Activated T-helper 17 cell treated with anti-CD3 and anti-CD28 coated beads, Interleukin-2, amount 50 U/mL, for 72 hours (primary cell): ENCODE data around the gene PAK2. TPM values are rescaled to one million over a fixed set of nuclear protein-coding genes. Genes with fewer than 3 reads are reported as not detected.

Experiments used
- ATAC-seq: fragments of 150-1000 bp; cut with Tn5 transposase; replicated peaks from 2 replicates; pipeline ENCODE4 v1.10.0; 2021; ENCODE audit warnings: mild to moderate bottlenecking, moderate library complexity
- H3K27ac Mint-ChIP-seq: one replicate; pipeline ENCODE4 v1.8.0; 2022; ENCODE audit warnings: mixed read lengths
- H3K27me3 Mint-ChIP-seq: one replicate; pipeline ENCODE4 v1.8.0; 2022; ENCODE audit warnings: mixed read lengths
- H3K36me3 Mint-ChIP-seq: one replicate; pipeline ENCODE4 v1.8.0; 2022; ENCODE audit warnings: low read depth, mild to moderate bottlenecking, mixed read lengths
- H3K4me1 Mint-ChIP-seq: one replicate; pipeline ENCODE4 v1.8.0; 2022; ENCODE audit warnings: mixed read lengths
- H3K4me3 Mint-ChIP-seq: one replicate; pipeline ENCODE4 v1.8.0; 2022; ENCODE audit warnings: mild to moderate bottlenecking, mixed read lengths
- H3K9me3 Mint-ChIP-seq: one replicate; pipeline ENCODE4 v1.8.0; 2022; ENCODE audit warnings: mixed read lengths
- total RNA-seq, 2 donors: library from RNA; stranded (reverse); gene quantifications; one replicate each; pipeline ENCODE4 v1.2.3, GENCODE V29; 2022

The PAK2 gene
- 100 to 1,000 TPM in 1 of 2 donors, 10 to 100 TPM in 1; 94.8 to 108 TPM for total RNA-seq

DNA sequence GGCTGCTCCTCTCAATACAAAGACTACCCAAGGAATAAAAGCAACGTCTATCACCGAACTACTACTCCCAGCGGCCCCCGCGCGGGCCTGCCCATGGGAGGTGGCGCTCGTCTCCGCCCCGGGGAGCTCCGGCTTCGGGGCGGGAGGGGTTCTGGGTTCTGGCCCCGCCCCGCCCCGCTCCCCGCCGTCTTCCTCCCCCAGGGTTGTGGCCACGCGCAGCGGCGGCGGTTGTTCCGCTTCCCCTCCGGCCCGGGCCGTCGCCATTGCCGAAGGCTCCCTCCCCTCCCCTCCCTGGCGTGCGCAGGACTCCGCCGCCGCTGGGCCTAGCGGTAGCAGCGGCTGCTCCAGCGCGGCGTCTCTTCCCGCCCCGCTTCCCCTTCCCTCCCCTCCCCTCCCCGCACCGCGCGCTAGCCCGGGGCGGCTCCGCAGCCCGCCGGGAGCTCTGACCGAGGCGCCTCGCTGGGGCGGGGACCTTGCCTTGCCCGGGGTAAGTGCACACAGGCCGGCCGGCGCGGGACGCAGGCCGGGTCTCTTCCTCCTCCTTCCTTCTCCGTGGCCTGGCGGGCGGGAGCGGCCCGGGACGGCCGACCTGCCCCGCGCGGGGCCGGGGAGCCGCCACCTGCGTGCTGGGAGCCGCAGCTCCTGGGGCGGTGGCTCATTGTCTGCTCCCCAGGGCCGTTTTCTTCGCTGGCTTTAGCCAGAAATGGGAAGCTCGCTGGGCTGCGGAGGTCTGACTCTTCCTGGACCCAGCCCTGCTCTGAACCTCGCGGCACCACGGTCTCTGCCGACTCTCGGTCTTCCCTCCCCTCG lies at the start of gene PAK2:
Gene PAK2 (plus strand): TSS at position 187 of the 810 bp plus-strand sequence. CDS start 42,790 bp downstream, outside the sequence.
- H3K4me3 Mint-ChIP-seq, result peak within 1 kb of the TSS; percentile 100
- H3K4me1 Mint-ChIP-seq, result peaks cover 20% of the 10 kb centered on the region
- no peaks in the 10 kb centered on the region for H3K27me3 Mint-ChIP-seq
- ATAC-seq, result peak; percentile 90
- H3K27ac Mint-ChIP-seq, result peak within 1 kb of the TSS; percentile 100
- H3K36me3 Mint-ChIP-seq, result peaks cover 35% of the 10 kb centered on the region
- H3K9me3 Mint-ChIP-seq, result no peaks in the 10 kb centered on the region

DNA sequence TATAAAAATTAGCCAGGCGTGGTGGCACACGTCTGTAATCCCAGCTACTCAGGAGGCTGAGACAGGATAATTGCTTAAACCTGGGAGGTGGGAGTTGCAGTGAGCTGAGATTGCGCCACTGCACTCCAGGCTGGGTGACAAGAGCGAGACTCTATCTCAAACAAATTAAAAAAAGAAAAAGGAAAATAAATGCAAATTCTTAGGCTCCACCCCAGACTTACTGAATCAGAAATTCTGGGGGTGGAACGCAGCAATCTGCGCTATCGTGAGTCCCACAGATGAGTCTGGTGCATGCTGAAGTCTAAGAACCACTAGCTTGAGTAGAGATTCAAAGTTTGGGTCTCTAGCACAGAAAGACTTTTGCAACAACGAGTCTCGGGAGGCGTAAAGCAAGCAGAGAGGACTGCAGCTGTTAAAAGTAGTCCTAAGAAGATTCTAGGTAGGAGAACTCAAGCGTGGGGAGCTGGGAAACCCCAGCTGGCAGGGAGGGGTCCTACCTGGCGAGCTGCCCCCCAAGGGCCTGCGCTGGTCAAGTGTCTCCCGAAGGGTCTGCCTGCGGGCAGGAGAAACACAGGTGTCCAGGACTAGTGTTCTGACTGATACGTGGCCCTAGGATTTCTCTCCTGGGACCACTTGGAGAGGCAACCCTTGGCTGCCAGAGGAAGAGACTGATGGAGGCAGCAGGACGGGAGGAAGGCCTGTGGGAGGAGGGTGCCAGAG lies 49.6 kb upstream of the PAK2 start:
- Mint-ChIP-seq H3K4me3 (no peak overlapping the region), H3K9me3 (no peaks in the 10 kb centered on the region), H3K4me1 (peaks cover 2% of the 10 kb centered on the region), H3K36me3 (peaks cover 3% of the 10 kb centered on the region), H3K27ac (no peak overlapping the region), H3K27me3 (no peaks in the 10 kb centered on the region)
- no peak for ATAC-seq

DNA sequence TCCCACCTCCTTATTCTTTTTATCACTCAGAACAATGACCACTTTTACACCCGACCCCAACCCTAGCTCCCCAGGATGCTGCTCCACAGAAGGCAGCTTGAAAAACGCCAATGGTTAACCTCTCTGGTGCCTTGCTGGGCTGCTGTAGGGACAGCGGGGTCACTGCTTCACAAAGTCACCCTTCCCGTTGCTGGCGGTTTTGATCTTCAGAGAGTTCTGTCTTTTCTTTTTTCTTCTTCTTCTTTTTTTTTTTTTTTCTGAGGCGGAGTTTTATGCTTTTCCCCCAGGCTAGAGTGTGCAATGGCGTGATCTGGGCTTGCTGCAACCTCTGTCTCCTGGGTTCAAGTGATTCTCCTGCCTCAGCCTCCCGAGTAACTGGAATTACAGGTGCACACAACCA lies 48.3 kb upstream of the PAK2 start:
- Mint-ChIP-seq H3K36me3 (peaks cover 12% of the 10 kb centered on the region), H3K4me1 (no peaks in the 10 kb centered on the region), H3K27me3 (no peaks in the 10 kb centered on the region), H3K27ac (no peak overlapping the region), H3K9me3 (no peaks in the 10 kb centered on the region), H3K4me3 (no peak overlapping the region)
- ATAC-seq, result no peak

DNA sequence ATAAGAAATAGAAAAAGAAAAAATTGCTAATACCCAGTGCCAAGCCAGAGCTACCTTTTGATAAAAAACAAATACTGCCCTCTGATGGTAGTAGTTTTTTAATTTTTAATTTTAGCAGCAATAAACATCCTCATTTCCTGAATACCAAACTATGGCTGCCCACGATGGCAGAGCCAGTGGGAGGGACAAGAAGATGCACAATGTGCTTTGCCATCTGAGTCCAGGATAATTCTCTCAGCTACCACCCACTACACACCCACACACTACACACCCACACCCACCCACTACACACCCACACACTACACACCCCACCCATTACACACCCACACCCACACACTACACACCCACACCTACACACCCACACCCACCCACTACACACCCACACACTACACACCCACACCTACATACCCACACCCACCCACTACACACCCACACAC lies 45.4 kb upstream of the PAK2 start:
- Mint-ChIP-seq H3K4me3 (no peak overlapping the region), H3K36me3 (peaks cover 12% of the 10 kb centered on the region), H3K27ac (peak overlapping the region; percentile 85), H3K4me1 (no peaks in the 10 kb centered on the region), H3K27me3 (no peaks in the 10 kb centered on the region), H3K9me3 (no peaks in the 10 kb centered on the region)
- ATAC-seq, result no peak

DNA sequence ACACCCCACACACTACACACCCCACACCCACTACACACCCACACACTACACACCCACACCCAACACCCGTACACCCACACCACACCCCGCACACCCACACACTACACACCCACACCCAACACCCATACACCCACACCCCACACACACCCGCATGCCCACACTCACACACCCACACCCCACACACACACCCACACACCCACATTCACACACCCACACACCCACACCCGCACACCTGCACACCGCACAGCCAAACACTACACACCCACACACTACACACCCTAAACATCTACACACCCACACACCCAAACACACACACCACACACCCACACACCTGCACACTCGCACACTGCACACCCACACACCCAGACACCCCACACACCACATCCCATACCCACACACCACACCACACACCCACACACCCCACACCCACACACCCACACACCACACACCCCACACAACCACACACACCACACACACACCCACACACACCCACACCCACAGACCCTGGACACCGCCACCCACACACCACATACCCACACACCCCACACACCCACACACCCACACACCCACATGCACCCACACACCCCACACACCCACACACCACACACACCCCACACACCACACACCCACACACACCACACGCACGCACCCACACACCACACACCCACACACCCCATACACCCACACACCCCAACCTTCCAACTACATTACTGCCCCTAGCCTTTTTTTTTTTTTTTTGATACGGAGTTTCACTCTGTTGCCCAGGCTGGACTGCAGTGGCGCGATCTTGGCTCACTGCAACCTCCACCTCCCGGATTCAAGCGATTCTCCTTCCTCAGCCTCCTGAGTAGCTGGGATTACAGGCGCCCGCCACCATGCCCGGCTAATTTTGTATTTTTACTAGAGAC lies 44.5 kb upstream of the PAK2 start:
- H3K27ac Mint-ChIP-seq, result peak overlapping the region; percentile 99
- peaks cover 12% of the 10 kb centered on the region for H3K36me3 Mint-ChIP-seq
- ATAC-seq, result peak; percentile 56
- H3K4me1 Mint-ChIP-seq, result no peaks in the 10 kb centered on the region
- no peaks in the 10 kb centered on the region for H3K9me3 Mint-ChIP-seq
- H3K27me3 Mint-ChIP-seq, result no peaks in the 10 kb centered on the region
- peak overlapping the region; percentile 63 for H3K4me3 Mint-ChIP-seq

DNA sequence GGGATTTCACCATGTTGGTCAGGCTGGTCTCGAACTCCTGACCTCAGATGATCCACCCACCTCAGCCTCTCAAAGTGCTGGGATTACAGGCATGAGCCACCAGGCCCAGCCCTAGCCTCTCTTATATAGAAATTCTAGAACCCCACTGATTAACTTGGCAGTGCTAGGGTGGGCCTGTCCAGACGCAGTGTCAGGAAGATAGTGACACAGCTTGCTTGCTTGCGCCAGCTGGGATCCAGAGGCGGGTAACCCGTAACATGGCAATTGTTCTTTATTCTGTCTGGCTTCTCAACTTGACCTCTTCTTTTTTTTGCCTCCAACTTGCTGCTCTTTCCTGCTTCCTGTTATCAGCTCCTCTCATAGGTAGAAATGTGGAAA lies 43.8 kb upstream of the PAK2 start:
- Mint-ChIP-seq H3K4me3 (peak overlapping the region; percentile 63), H3K27ac (peak overlapping the region; percentile 99)
- peak; percentile 64 for ATAC-seq

DNA sequence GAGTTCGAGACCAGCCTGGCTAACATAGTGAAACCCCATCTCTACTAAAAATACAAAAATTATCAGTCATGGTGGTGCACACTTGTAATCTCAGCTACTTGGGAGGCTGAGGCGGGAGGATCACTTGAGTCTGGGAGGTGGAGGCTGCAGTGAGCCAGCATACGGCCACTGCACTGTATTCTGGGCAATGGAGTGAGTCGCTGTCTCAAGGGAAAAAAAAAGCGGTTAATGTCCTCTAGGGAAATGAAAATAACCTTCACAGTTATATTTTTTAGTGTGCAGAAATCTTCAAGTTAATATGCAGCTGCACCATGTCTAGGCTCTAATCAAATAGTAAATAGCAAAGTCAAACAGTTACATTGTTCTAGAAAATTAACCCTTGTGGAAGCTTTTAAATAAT lies 42.4 kb upstream of the PAK2 start:
- peaks cover 12% of the 10 kb centered on the region for H3K36me3 Mint-ChIP-seq
- H3K27ac Mint-ChIP-seq, result no peak overlapping the region
- H3K27me3 Mint-ChIP-seq, result no peaks in the 10 kb centered on the region
- H3K4me1 Mint-ChIP-seq, result no peaks in the 10 kb centered on the region
- no peak overlapping the region for H3K4me3 Mint-ChIP-seq
- H3K9me3 Mint-ChIP-seq, result no peaks in the 10 kb centered on the region
- no peak for ATAC-seq

More for the DNA sequence above, 43.8 kb upstream of the PAK2 start:
- H3K4me1 Mint-ChIP-seq, result no peaks in the 10 kb centered on the region
- H3K9me3 Mint-ChIP-seq, result no peaks in the 10 kb centered on the region
- no peaks in the 10 kb centered on the region for H3K27me3 Mint-ChIP-seq
- peaks cover 12% of the 10 kb centered on the region for H3K36me3 Mint-ChIP-seq

DNA sequence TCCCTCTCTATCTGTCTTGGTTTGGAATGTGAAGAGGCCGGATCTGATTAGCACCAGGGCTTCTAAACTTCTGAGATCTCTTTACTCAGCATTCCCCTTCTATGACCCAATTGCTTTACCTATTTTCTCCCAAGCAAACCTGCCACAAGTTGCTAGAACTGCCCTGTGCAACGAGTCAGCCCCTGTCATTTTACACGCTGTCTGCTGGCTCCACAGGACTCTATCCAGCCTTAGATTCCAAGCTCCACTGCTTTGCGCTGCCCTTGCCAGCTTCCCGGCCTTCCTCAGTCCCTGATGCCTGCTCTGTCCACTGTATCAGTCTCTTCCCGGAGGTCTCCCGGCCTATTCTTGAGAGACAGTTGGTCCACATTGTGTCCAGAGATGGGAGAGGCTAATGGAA lies 39.9 kb upstream of the PAK2 start:
- no peak for ATAC-seq
- no peaks in the 10 kb centered on the region for H3K9me3 Mint-ChIP-seq
- no peaks in the 10 kb centered on the region for H3K27me3 Mint-ChIP-seq
- no peak overlapping the region for H3K4me3 Mint-ChIP-seq
- peaks cover 12% of the 10 kb centered on the region for H3K36me3 Mint-ChIP-seq
- no peaks in the 10 kb centered on the region for H3K4me1 Mint-ChIP-seq
- no peak overlapping the region for H3K27ac Mint-ChIP-seq

DNA sequence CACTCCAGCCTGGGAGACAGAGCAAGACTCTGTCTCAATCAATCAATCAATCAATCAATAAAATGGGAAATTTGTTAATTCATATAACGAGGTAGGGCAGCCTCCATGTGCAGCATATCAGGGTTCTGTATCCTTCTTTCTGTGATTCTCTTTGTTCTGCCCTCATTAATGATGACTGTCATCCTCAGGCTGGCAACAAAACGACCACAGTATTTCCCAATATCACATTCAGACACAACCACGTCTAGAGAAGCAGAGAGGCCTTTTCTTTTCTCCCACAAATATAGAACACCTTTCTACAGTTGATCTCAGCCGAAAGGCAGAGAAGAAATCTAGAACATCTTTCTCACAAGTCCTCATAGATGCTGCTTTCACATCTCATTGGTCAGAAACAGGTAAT lies 38.9 kb upstream of the PAK2 start:
- Mint-ChIP-seq H3K27ac (no peak overlapping the region), H3K36me3 (peaks cover 2% of the 10 kb centered on the region), H3K9me3 (no peaks in the 10 kb centered on the region), H3K27me3 (no peaks in the 10 kb centered on the region), H3K4me3 (no peak overlapping the region), H3K4me1 (no peaks in the 10 kb centered on the region)
- ATAC-seq, result no peak

DNA sequence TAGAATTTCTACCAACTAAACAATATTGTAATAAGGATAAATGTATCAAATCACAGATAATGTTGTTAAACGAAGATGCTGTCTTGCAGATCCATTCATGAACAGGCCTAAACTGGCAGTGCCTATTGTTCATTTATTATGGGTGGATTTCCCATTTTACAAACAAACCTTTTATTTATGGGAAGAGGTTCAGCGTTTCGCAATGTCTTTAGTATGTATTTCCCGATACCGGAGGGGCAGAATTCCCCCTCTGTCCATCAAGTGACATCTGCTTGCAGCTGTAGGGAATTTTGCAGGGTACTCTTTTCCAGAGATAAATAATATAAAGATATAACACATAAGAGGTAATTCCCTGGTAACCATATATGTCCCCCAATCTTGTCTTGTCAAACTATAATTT lies 33.3 kb upstream of the PAK2 start:
- H3K9me3 Mint-ChIP-seq, result no peaks in the 10 kb centered on the region
- no peaks in the 10 kb centered on the region for H3K36me3 Mint-ChIP-seq
- no peak for ATAC-seq
- H3K27ac Mint-ChIP-seq, result no peak overlapping the region
- H3K27me3 Mint-ChIP-seq, result no peaks in the 10 kb centered on the region
- H3K4me1 Mint-ChIP-seq, result peaks cover 13% of the 10 kb centered on the region
- no peak overlapping the region for H3K4me3 Mint-ChIP-seq

DNA sequence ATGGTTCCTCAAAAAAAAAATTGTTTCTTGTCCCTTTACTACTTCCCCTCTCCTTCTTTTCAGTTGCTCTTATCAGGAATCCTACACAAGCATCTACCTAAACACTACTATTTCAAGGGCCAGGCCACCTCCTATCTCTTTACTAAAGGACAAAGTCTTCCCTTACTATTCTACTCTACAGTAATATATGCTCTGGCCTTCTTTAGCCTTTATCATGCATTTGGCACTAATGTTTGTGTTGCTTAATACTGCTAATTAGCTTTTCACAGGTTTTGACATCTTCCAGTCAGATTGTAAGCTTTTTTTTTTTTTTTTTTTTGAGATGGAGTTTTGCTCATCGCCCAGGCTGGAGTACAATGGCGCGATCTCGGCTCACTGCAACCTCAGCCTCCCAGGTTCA lies 32.9 kb upstream of the PAK2 start:
- no peak overlapping the region for H3K27ac Mint-ChIP-seq
- H3K36me3 Mint-ChIP-seq, result no peaks in the 10 kb centered on the region
- peaks cover 17% of the 10 kb centered on the region for H3K4me1 Mint-ChIP-seq
- H3K4me3 Mint-ChIP-seq, result no peak overlapping the region
- H3K27me3 Mint-ChIP-seq, result no peaks in the 10 kb centered on the region
- H3K9me3 Mint-ChIP-seq, result no peaks in the 10 kb centered on the region
- ATAC-seq, result no peak

DNA sequence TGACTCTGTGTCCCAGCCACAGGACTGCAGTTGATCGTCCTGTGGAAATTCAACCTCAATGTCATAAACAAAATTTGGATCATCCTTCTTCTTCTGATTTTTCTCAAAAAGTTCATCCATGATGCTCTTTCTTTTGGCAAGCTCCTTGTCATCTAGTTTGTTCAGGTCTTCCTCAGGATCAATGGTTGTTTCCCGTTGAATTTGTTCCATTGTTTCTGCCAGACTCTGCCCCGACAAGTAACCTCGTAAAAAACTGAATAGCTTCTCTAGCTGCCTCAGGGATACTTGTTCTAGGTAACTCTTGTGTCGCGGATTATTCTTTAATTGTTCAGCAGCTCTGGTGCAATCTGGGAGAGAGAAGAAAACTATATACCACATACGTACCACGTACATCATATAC lies 32.1 kb upstream of the PAK2 start:
- H3K9me3 Mint-ChIP-seq, result no peaks in the 10 kb centered on the region
- H3K27ac Mint-ChIP-seq, result no peak overlapping the region
- no peak for ATAC-seq
- peaks cover 17% of the 10 kb centered on the region for H3K4me1 Mint-ChIP-seq
- H3K36me3 Mint-ChIP-seq, result no peaks in the 10 kb centered on the region
- H3K27me3 Mint-ChIP-seq, result no peaks in the 10 kb centered on the region
- no peak overlapping the region for H3K4me3 Mint-ChIP-seq

DNA sequence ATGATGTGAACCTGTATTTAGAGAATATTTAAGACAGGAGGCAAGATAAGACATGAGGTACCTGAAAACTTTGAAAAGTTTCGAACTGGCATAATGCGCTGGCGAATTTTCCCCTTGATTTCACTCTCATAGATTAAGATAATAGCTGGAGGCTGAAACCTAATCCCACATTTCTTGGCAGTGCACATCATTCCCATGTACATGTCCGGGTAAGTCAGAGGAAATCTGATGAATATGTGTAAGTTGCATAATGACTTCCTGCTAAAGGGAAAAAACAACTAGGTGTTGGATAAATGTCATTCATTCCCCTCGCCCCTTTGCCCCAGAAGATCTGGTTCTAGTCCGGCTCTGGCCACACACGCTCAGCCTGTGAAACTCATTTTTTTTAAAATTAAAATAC lies 31.2 kb upstream of the PAK2 start:
- ATAC-seq, result no peak
- no peaks in the 10 kb centered on the region for H3K36me3 Mint-ChIP-seq
- H3K4me1 Mint-ChIP-seq, result peaks cover 17% of the 10 kb centered on the region
- no peak overlapping the region for H3K4me3 Mint-ChIP-seq
- H3K27ac Mint-ChIP-seq, result no peak overlapping the region
- H3K27me3 Mint-ChIP-seq, result no peaks in the 10 kb centered on the region
- H3K9me3 Mint-ChIP-seq, result no peaks in the 10 kb centered on the region

DNA sequence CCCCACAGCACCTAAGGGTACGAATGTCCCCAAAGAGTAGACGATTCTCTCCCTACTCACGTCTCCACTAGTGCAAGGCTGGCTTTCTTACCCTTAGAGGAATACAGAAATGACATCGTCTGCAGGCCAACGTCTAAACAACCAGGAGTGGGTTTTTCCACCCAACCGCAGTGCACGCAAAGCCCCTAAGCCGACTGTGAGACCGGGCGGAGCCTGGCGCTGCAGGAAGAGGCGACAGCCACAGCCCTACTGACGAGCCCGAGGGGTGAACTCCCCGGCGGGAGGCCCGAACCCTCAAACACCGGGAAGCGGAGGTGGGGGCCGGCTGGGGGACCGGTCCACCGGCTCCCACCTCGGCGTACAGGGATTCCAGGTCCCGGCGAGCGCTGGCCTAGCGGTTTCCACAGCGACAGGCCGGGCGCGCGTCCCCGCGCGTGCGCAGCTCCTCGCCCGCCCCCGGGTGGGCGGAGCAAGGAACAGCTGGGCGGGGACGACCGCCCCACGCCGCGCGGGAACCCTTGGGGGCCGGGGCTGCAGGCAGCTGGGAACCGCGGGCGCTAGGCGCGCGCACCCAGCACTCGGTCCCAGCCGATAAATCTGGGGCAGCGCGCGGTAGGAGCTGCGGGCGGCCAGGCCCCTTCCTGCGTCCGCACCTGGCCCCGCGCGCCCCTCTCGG lies 27.7 kb upstream of the PAK2 start, which contains the start of the genes CEP19 and PIGX:
Gene CEP19 (minus strand): TSS at position 413 of the 676 bp plus-strand sequence. CDS start 3,593 bp downstream, outside the sequence.
Gene PIGX (plus strand): TSS at position 540 of the 676 bp plus-strand sequence.
- Mint-ChIP-seq H3K4me1 (peaks cover 17% of the 10 kb centered on the region), H3K36me3 (no peaks in the 10 kb centered on the region), H3K27me3 (no peaks in the 10 kb centered on the region), H3K4me3 (peak within 1 kb of the TSS; percentile 90), H3K9me3 (no peaks in the 10 kb centered on the region), H3K27ac (peak within 1 kb of the TSS; percentile 94)
- ATAC-seq, result peak; percentile 86
